ENCODE data around the gene ABTB2. TPM values are rescaled to one million over a fixed set of nuclear protein-coding genes. Genes with fewer than 3 reads are reported as not detected.
A peak's percentile ranks its signal among the peaks of the same experiment; 100 is the strongest.

ABTB2 gene
- total RNA-seq, 6 experiments from 2014 or later = 6.0 to 14.9 (median 10.0) TPM

GRCh38 chr11:34366522-34366921 is 8.7 kb upstream of the ABTB2 start:
- Histone ChIP-seq H3K4me1 (peaks cover 0 to 24% (median 0%) of the 10 kb centered on the region in 4 donors), H3K27me3 (no peaks in the 10 kb centered on the region), H3K27ac (no peak overlapping the region), H3K4me3 (no peak overlapping the region), H3K9me3 (no peaks in the 10 kb centered on the region), H3K36me3 (no peaks in the 10 kb centered on the region)
- TF ChIP-seq, protein P1, sequence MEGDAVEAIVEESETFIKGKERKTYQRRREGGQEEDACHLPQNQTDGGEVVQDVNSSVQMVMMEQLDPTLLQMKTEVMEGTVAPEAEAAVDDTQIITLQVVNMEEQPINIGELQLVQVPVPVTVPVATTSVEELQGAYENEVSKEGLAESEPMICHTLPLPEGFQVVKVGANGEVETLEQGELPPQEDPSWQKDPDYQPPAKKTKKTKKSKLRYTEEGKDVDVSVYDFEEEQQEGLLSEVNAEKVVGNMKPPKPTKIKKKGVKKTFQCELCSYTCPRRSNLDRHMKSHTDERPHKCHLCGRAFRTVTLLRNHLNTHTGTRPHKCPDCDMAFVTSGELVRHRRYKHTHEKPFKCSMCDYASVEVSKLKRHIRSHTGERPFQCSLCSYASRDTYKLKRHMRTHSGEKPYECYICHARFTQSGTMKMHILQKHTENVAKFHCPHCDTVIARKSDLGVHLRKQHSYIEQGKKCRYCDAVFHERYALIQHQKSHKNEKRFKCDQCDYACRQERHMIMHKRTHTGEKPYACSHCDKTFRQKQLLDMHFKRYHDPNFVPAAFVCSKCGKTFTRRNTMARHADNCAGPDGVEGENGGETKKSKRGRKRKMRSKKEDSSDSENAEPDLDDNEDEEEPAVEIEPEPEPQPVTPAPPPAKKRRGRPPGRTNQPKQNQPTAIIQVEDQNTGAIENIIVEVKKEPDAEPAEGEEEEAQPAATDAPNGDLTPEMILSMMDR (IDR thresholded peaks at IDR 0.05) = peak; percentile 54 to 73 (median 56)
- TF ChIP-seq POLR2A (IDR thresholded peaks at IDR 0.05) = no peak
- DNase-seq = no peak
- ATAC-seq = peak in 3 of 4 donors; percentile 16 to 38 (median 32)
- intact Hi-C loops (cut with DNase I) = loop anchor here (10.0 kb wide), 2 partner anchors 118 to 128 kb away; no protein-coding TSS in a partner anchor
- WGBS (ENCODE audit: insufficient coverage, low coverage, low lambda C conversion rate, missing lambda C conversion rate) = 13% methylated on average over 2 of the region's 2 CpGs

- WGBS (ENCODE audit: insufficient coverage, low coverage, low lambda C conversion rate, missing lambda C conversion rate) = 23% methylated on average over 3 of the region's 3 CpGs
- peak overlapping the region in 2 of 3 donors; percentile 26 to 65 for H3K27ac ChIP-seq
- DNase-seq (no peak), ATAC-seq (peak in 2 of 4 donors; percentile 15 to 19)
- H3K27me3 ChIP-seq = no peaks in the 10 kb centered on the region
- TF ChIP-seq, protein P1 (IDR thresholded peaks at IDR 0.05) = no peak
- no peak for TF ChIP-seq POLR2A (IDR thresholded peaks at IDR 0.05)
- H3K4me3 ChIP-seq = no peak overlapping the region
- intact Hi-C loops (cut with DNase I) = loop anchor here (10.0 kb wide), 2 partner anchors 121 to 131 kb away; no protein-coding TSS in a partner anchor
- no peaks in the 10 kb centered on the region for H3K36me3 ChIP-seq
- peaks cover 0 to 18% (median 0%) of the 10 kb centered on the region in 4 donors for H3K4me1 ChIP-seq
- no peaks in the 10 kb centered on the region for H3K9me3 ChIP-seq
These were observed 6.3 kb upstream of the ABTB2 start for GRCh38 chr11:34364102-34364501.

- no peaks in the 10 kb centered on the region for H3K36me3 ChIP-seq
- no peaks in the 10 kb centered on the region for H3K9me3 ChIP-seq
- TF ChIP-seq, protein P1 (IDR thresholded peaks at IDR 0.05) = no peak
- TF ChIP-seq POLR2A (IDR thresholded peaks at IDR 0.05) = no peak
- DNase-seq = no peak
- ATAC-seq = peak; percentile 41 to 63 (median 57)
- 57% methylated on average over 8 of the region's 8 CpGs for WGBS (ENCODE audit: insufficient coverage, low coverage, low lambda C conversion rate, missing lambda C conversion rate)
- H3K4me3 ChIP-seq = no peak overlapping the region
- intact Hi-C loops (cut with DNase I) = loop anchor here (10.0 kb wide), 2 partner anchors 121 to 131 kb away; no protein-coding TSS in a partner anchor
- no peaks in the 10 kb centered on the region for H3K27me3 ChIP-seq
- peak overlapping the region in 2 of 3 donors; percentile 26 to 65 for H3K27ac ChIP-seq
- H3K4me1 ChIP-seq = peaks cover 0 to 18% (median 0%) of the 10 kb centered on the region in 4 donors
These were observed 5.7 kb upstream of the ABTB2 start for GRCh38 chr11:34363363-34364084.

DNA sequence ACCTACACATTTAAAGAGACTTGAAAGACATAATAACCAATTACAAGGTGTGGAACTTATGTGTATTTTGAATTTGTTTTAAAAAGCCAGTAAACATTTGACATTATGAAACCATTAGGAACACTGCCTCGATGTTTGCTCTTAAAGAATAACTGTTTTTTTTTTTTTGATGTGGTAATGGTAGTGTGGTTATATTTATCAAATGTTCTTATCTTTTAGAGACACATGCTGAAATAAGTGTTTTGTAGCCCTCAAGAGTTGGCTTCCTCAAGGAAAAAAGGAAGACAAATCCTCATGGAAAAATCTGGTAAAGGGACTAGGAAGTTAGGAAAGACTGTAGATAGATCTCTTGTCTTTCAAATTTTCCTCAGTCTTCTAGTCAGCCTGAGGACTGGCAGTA is 2.2 kb upstream of the ABTB2 start:
- Histone ChIP-seq H3K36me3 (no peaks in the 10 kb centered on the region), H3K9me3 (no peaks in the 10 kb centered on the region), H3K27ac (no peak overlapping the region), H3K27me3 (no peaks in the 10 kb centered on the region), H3K4me1 (peaks cover 0 to 31% (median 0%) of the 10 kb centered on the region in 4 donors), H3K4me3 (no peak overlapping the region)
- intact Hi-C loops (cut with DNase I) = loop anchor here (10.0 kb wide), 2 partner anchors 125 to 135 kb away; no protein-coding TSS in a partner anchor
- 4% methylated on average over 1 of the region's 1 CpG for WGBS (ENCODE audit: insufficient coverage, low coverage, low lambda C conversion rate, missing lambda C conversion rate)
- TF ChIP-seq POLR2A (IDR thresholded peaks at IDR 0.05) = no peak
- TF ChIP-seq, protein P1 (IDR thresholded peaks at IDR 0.05) = no peak
- ATAC-seq (no peak), DNase-seq (no peak)

Data from right lobe of liver (tissue), 6 donors.